T-helper 1 cell treated with Interleukin-12 subunit alpha and Interleukin-12 subunit beta and Interleukin-4 antibody, amounts not matched to agents 30 ng/mL and 1 ng/mL, for 36 hours (primary cell): ENCODE results near the gene ACOX2. TPM values are rescaled to one million over a fixed set of nuclear protein-coding genes. Genes with fewer than 3 reads are reported as not detected.

Source experiments
- intact Hi-C: fragments of 100-400 bp; cut with micrococcal nuclease; formaldehyde crosslinking; loops from one replicate; pipeline ENCODE4 v1.15.1; 2024
- total RNA-seq: library from RNA; stranded (reverse); gene quantifications from 2 replicates; pipeline ENCODE4 v1.2.3, GENCODE V29; 2022

ACOX2 gene
- total RNA-seq, 1 donor from 2014 or later: not detected

GRCh38 chr3:58514405-58514804 is 22.6 kb downstream of the ACOX2 start:
- intact Hi-C loops: no loop called here

- intact Hi-C loops: loop anchor here (5.0 kb wide), 1 partner anchor 389 kb away; no protein-coding TSS in a partner anchor
These were observed 28.6 kb downstream of the ACOX2 start for GRCh38 chr3:58508437-58508836.

GRCh38 chr3:58507356-58508078 is 29.5 kb downstream of the ACOX2 start:
- intact Hi-C loops: loop anchor here (5.0 kb wide), 1 partner anchor 390 kb away; no protein-coding TSS in a partner anchor

- intact Hi-C loops: no loop called here
These were observed 34.1 kb downstream of the ACOX2 start for GRCh38 chr3:58502872-58503271.

- intact Hi-C loops: no loop called here
These were observed 39.9 kb downstream of the ACOX2 start for GRCh38 chr3:58497097-58497496.

GRCh38 chr3:58496206-58496857 is 40.7 kb downstream of the ACOX2 start:
- intact Hi-C loops: no loop called here

- intact Hi-C loops: no loop called here
These were observed 41.9 kb downstream of the ACOX2 start for GRCh38 chr3:58495101-58495500.

- intact Hi-C loops: loop anchor here (5.0 kb wide), 3 partner anchors 457 to 1583 kb away; partner anchors contain the start of gene APPL1
These were observed 42.9 kb downstream of the ACOX2 start for GRCh38 chr3:58494107-58494506.

DNA sequence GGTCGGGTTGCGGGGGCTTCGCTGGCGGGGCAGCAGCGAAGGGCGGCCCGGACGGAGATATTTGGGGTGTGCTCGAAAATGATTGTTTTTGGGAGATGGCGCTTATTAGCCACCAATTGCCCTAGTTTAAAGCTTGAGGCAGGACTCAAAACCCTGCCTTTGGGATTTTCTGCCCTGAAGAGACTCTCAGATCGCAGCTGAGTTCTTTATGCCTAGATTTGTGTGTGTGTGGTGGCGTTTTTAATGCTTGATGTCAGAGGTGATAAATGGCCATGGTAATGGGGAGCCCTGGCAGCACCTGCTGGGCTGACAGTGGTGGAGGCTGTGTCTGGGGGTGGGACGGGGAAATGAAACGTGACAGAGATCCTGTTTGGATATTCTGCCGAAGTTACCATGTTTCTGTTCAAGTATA is 44.5 kb downstream of the ACOX2 start:
- intact Hi-C loops: loop anchor here (1.0 to 5.0 kb wide), 4 partner anchors 76 to 1585 kb away; partner anchors contain the start of gene APPL1

GRCh38 chr3:58491506-58492402 is 45.2 kb downstream of the ACOX2 start, which contains the start of gene KCTD6:
Gene KCTD6 (plus strand): TSS chr3:58492096. CDS start chr3:58498756, 6,660 bp downstream.
- intact Hi-C loops: loop anchor here (1.0 to 5.0 kb wide), 13 partner anchors 20 to 1586 kb away; partner anchors contain the start of genes ABHD6, APPL1, HTD2 and PDHB

- intact Hi-C loops: loop anchor here (1.0 to 5.0 kb wide), 12 partner anchors 20 to 1586 kb away; partner anchors contain the start of genes ABHD6, APPL1, HTD2 and PDHB
These were observed 46.0 kb downstream of the ACOX2 start for GRCh38 chr3:58490860-58491501.

GRCh38 chr3:58488967-58489366 is 48.0 kb downstream of the ACOX2 start:
- intact Hi-C loops: no loop called here

DNA sequence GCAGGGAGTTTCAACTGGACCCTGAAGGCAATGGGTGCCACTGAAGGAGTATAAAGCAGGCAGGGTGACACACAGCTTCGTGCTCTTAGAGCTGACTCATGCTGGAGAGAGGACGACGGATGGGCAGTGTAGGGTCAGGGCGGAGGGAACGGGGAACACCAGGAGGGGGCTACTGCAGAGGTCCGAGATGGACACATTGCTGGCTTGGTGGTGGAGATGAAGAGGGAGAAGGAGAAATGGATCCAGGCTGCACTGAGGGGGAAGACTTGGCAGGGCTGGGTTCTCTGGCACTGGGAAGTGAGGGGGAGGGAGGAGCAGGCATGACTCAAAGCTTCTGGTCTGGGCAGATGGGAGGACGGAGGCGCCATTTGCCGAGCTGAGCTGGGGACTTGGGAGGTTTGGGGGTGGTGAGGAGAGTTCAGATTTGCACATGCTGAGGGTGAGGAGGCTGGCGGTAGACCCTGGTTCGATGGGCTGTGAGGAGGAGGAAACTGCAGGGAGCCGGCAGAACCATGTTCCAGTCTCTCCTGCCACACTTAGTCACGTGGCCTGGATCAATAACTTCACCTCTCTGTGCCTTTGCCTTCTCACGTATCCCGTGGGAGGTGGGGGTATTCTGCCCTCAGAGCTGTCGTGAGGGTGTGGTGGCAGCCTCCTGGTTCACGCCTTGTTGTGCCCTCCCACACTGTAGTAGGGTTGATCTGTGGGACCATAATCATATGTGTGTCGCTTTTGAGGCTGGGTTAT is 49.7 kb downstream of the ACOX2 start:
- intact Hi-C loops: no loop called here

- intact Hi-C loops: no loop called here
These were observed 51.1 kb downstream of the ACOX2 start for GRCh38 chr3:58485801-58486435.

DNA sequence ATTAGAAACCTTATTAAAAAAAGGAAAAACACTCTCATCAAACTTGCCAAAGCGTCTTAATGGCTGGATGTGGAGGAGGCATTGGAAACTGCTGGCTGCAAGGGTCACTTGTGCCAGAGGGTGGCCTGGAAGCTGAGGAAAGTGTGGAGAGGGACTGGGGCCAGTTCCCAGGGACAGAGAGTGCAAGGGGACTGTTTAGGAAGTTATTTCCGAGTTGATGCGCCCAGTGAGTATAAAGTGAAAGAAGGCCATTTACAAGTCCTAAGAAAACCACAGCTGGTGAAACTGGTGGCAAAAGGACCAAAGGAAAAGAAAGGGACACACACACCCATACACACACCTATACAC is 52.3 kb downstream of the ACOX2 start:
- intact Hi-C loops: no loop called here

DNA sequence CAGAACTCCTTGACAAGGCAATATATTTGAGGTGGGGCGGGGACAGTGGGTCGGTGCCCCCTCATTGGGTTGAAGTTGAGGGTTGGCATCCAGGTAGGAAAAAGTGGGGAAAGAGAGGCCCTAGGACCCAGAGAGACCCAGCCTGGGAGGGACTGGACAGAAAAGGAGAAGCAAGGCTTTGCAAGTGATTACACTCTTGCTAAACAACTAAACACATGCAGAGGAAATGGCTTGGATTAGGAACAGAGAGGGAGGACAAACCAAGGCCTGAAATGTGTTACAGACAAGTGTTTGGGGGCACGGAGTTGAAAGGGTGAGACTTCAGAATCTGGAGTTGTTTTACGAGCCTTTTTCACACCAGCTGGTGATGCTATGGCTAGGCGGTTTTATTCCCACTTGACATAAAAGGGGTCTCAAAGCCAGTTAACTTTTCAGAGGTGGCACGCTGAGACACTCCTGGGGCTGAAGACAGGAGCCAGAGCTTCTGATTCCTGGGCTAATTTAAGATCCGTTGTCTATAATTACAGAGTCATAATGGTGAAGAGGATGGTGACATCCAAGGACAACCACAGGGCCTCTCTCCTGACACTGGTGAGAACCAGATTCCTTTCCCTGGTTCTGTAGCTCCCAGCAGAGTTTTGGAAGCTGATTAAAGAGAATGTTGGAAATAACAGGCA is 52.8 kb downstream of the ACOX2 start:
- intact Hi-C loops: no loop called here

DNA sequence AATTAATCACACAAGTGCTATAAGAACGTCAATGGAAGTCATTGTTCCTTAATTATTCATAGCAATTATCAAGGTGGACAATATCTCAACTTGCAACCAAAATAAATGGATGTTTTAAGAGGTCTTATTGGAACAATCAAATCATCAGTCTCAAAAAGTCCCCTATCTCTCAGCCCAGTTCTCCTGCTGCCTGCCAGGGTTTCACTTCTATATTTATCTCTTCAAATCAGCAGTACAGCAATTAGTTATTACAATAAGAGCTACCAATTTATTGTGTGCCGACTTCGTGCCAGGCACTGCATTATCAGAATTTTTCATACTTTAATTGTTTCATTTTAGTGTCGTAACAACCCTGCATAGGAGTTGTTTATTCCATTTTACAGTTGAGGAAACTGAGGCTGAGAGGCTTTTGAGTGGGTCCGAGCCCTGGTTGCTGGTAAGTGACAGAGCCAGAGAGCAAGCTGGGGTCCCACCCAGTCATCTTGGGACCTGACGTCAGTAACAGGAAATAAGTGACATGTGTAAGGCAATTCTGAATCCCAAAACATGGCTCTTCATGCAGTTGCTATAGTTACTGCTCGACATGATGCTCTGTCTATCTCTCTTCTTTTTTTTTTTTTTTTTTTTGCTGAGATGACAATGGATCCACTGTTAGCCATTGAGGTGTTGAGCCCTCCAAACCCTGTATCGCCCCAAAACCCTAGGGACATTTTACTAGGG is 53.9 kb downstream of the ACOX2 start:
- intact Hi-C loops: no loop called here

- intact Hi-C loops: no loop called here
These were observed 56.7 kb downstream of the ACOX2 start for GRCh38 chr3:58480309-58480708.
